GM11168 (cell line): ENCODE data around the gene REXO2.

Source experiments
- in situ Hi-C: fragments of 300-500 bp; cut with MboI; formaldehyde crosslinking; loops from one replicate; pipeline ENCODE4 v1.12.0; 2022; ENCODE audit warnings: low sequenced_read_pairs; ENCODE audit not compliant: unreplicated experiment

REXO2 gene

GRCh38 chr11:114440121-114440860, 1.0 kb downstream of the REXO2 start:
- in situ Hi-C loops, result no loop called here

DNA sequence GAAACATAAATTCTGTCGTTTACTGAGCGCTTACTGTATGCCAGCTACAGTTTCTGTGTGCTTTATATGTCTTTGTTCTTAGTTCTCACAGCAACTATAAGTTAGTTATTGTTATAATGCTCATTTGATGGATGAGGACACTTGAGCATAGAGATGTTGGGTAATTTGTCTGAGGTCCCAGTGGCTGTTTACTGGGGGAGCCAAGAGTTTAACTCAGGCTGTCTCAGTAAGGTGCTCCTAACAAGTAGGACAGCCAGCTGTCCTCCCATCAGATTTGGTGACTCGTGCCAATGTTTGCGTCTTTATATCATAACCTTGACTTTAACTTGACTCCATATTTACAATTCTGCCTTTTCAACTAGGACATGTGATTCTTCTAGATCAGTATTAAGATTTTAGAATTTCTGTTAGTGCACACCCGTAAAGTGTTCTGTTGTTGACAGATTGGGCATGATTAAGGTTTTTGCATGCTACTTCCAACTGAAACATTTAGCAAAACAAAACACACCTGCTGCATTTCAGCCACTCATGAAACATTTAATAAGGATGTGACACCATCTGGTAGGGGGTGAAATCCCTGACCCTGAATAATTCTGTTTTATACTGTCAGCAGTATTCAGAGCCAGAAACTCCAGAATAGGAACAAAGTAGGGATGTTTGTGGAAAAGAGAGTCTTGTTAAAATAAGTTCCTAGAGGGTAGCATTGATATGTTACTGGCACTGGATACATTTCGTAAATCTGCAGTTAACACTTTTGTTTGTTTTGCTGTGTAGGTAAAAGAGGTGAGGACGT, 1.9 kb downstream of the REXO2 start:
- in situ Hi-C loops, result no loop called here

GRCh38 chr11:114441921-114442320, 2.7 kb downstream of the REXO2 start:
- in situ Hi-C loops, result no loop called here

DNA sequence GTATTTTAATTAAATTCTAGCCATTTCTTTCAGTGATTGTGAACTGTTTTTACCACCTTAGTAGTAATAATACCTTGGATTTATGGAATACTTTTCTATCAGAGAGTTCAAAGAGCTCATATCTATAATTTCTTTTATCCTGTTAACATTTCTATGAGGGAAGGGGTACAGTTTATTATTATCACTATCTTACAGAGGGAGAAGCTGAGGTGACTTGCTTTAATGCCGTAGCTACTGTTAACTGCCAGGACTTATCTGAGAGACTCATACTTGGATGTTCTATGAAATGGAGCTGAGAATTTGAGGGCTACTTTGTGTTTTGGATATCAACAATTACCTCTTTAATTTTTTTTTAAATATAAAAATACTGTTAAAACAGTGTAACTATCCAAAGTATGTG, 3.3 kb downstream of the REXO2 start:
- in situ Hi-C loops, result no loop called here

- in situ Hi-C loops, result no loop called here
These were observed 8.2 kb downstream of the REXO2 start for GRCh38 chr11:114447444-114447843.

GRCh38 chr11:114447892-114448291, 8.6 kb downstream of the REXO2 start:
- in situ Hi-C loops, result no loop called here

- in situ Hi-C loops, result no loop called here
These were observed 9.6 kb downstream of the REXO2 start for GRCh38 chr11:114448749-114449482.

GRCh38 chr11:114449845-114450244, 10.6 kb downstream of the REXO2 start:
- in situ Hi-C loops, result no loop called here

DNA sequence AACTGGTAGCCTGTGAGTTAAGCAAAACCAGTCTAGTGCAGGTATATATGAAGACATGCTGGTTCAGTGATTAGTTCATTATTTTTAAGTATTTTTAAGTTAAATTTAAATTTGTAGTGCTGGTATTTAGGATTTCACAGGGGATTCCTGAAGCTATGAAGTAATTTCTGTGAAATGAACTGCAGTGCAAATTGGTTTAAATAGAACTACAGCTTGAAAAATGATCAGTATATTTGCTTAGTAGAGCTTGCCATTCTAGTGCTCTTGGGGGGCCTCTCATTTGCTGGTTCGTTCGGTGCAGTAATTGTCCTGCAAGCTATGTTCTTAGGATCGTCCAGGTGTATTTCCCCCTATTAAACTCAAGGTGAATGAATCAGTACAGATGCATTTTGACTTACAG, 13.1 kb downstream of the REXO2 start:
- in situ Hi-C loops, result no loop called here

DNA sequence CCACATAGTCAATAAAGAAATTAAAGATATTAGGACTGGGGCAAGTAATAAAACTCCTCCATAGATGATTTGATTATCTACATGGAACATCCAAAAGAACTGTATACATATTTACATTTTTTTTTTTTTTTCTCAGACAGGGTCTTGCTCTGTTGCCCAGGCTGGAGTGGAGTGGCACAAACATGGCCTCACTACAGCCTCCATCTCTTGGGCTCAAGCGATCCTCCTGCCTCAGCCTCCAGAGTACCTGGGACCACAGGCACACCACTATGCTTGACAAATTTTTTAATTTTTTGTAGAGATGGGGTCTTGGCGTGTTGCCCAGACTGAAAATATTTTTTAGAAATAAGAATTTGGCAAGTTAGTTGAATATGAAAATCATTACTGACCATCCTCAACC, 24.7 kb downstream of the REXO2 start:
- in situ Hi-C loops, result no loop called here

DNA sequence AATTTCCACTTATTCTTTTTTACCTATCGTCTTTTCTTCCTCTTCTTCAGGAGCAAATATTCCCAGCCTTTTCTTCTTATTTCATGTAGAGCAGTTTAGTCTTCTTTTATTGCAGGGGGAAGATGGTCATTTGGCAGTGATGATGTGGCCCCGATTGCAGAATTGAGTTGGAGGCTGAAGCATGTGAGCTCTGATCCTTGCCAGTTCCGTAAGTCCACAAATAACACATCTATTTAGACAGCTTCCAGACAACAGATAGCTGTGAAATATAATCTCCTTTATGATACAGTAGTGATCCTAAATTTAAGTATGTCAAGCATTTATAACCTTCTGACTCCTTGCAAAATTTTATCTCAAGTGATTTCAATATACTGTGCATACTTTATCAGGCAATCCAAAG, 27.5 kb downstream of the REXO2 start:
- in situ Hi-C loops, result no loop called here

DNA sequence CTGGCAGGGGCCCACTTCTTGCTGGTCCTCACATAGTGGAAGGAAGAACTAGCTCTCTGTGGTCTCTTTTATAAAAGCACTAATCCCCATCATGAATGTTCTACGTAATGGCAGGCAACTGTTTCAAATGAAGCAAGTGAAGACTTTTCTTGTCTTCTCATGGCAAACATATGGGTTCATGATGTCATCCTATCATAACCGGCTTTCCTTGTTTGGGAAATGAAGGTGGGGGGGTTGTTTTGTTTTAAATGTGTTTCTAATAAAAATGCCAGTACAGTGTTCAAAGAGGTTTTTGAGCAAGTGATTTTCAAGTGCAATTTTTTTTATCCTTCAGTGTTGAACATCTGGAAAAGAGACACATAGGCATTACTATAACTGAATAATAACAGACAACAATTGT, 33.4 kb downstream of the REXO2 start:
- in situ Hi-C loops, result no loop called here

DNA sequence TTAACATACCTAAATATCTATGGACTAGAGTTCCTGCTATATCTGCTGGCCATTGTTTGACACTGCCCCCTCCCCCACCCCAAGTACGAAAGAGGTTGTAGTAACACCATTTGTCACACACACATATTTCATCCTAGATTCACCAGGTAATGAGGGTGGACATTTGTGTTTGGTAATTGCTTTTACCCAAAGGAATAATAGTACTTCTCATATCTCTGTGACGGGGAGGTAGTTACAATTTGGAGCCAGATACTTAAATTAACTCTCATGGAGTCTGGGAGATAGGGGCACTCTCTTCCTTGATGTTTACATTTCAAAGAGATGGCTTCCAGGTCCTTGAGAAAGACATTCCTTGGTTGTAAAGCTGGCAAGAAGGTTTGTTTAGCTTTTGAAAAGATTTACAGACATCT, 38.7 kb downstream of the REXO2 start:
- in situ Hi-C loops, result no loop called here

- in situ Hi-C loops, result no loop called here
These were observed 39.5 kb downstream of the REXO2 start for GRCh38 chr11:114478768-114479167.

DNA sequence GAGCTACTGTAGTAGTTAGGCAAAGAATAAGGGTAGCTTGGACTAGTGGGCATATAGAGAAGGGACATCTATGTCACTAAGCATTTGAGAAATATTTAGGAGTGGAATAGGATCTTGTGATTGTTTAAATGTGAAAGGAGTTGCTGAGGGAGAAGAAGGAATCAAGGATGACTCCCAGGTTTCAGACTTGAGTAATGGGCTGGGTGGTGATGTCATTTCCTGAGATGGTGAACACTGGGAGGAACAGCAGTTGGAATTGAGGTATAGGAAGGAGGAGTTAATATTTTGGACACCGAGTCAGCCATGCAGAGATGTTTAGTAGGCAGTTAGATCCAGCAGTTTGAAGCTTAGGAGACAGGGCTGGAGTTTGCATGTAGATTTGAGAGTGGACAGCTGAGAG, 40.1 kb downstream of the REXO2 start:
- in situ Hi-C loops, result no loop called here

- in situ Hi-C loops, result no loop called here
These were observed 42.8 kb downstream of the REXO2 start for GRCh38 chr11:114482114-114482513.

DNA sequence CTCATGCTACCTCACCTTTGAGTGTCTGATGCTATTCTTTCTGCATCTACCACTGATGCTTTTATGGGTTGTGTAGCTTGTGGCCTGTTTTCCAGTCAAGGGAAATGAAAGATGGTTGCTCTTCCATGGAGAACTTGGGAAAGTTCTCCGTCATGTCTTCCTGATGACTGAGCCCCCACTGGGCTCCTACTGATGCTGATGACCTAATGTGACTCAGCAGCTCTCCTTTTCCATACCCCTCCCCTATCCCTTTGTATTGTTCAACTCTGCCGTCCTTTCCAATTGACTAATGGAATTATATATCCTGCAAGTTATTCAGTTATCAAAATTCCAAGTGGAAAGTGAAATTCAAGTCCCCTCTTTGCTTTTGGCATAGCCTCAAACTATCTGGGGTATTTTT, 44.7 kb downstream of the REXO2 start:
- in situ Hi-C loops, result no loop called here

- in situ Hi-C loops, result no loop called here
These were observed 57.6 kb downstream of the REXO2 start for GRCh38 chr11:114496915-114497314.

- in situ Hi-C loops, result no loop called here
These were observed 60.5 kb downstream of the REXO2 start for GRCh38 chr11:114499756-114500155.
